BE2C (cell line): ENCODE results near the gene LCLAT1.

Experiments used
- DNase-seq: peaks from one replicate; pipeline ENCODE4 v3.0.0-alpha.2; 2020
- H3K27me3 ChIP-seq: fragments of 250-450 bp; sonication (Bioruptor Pico); 2 replicates; pipeline ENCODE4 v1.5.1; 2020; ENCODE audit warnings: mild to moderate bottlenecking
- H3K36me3 ChIP-seq: fragments of 250-450 bp; sonication (Bioruptor Pico); 2 replicates; pipeline ENCODE4 v1.5.1; 2020; ENCODE audit warnings: mild to moderate bottlenecking
- H3K4me1 ChIP-seq: fragments of 250-450 bp; sonication (Bioruptor Pico); 2 replicates; pipeline ENCODE4 v1.5.1; 2020
- H3K4me3 ChIP-seq: 2 replicates; pipeline ENCODE4 v1.5.1; 2011; ENCODE audit warnings: low read depth, low read length
- H3K9me3 ChIP-seq: fragments of 250-450 bp; sonication (Bioruptor Pico); 2 replicates; pipeline ENCODE4 v1.5.1; 2020
- CTCF ChIP-seq: IDR thresholded peaks from 2 replicates; pipeline ENCODE4 v1.5.1; 2012; ENCODE audit warnings: mild to moderate bottlenecking, low read depth, low read length

The LCLAT1 gene

GRCh38 chr2:30456579-30456978 lies 9.5 kb downstream of the LCLAT1 start:
- no peaks in the 10 kb centered on the region; the same call in 1 of the 2 replicates for H3K36me3 ChIP-seq
- H3K9me3 ChIP-seq = 0 out of 2 replicates have a peak, but pooled peaks cover 2% of the 10 kb centered on the region
- TF ChIP-seq CTCF = no peak
- H3K4me1 ChIP-seq = peaks cover 35% of the 10 kb centered on the region
- no peak for DNase-seq
- H3K4me3 ChIP-seq = no peak overlapping the region
- no peaks in the 10 kb centered on the region for H3K27me3 ChIP-seq

GRCh38 chr2:30457296-30457695 lies 10.2 kb downstream of the LCLAT1 start:
- Histone ChIP-seq H3K27me3 (no peaks in the 10 kb centered on the region), H3K4me3 (no peak overlapping the region), H3K9me3 (0 out of 2 replicates have a peak, but pooled peaks cover 2% of the 10 kb centered on the region), H3K36me3 (no peaks in the 10 kb centered on the region; the same call in 1 of the 2 replicates), H3K4me1 (peaks cover 35% of the 10 kb centered on the region)
- DNase-seq = no peak
- no peak for TF ChIP-seq CTCF

GRCh38 chr2:30459140-30459539 lies 12.1 kb downstream of the LCLAT1 start:
- no peak for TF ChIP-seq CTCF
- peaks cover 18% of the 10 kb centered on the region for H3K4me1 ChIP-seq
- H3K9me3 ChIP-seq = 0 out of 2 replicates have a peak, but pooled peaks cover 2% of the 10 kb centered on the region
- H3K4me3 ChIP-seq = no peak overlapping the region
- no peaks in the 10 kb centered on the region for H3K27me3 ChIP-seq
- H3K36me3 ChIP-seq = no peaks in the 10 kb centered on the region
- no peak for DNase-seq

- Histone ChIP-seq H3K36me3 (no peaks in the 10 kb centered on the region), H3K4me1 (peaks cover 12% of the 10 kb centered on the region), H3K9me3 (0 out of 2 replicates have a peak, but pooled peaks cover 2% of the 10 kb centered on the region), H3K27me3 (no peaks in the 10 kb centered on the region), H3K4me3 (no peak overlapping the region)
- no peak for TF ChIP-seq CTCF
- no peak for DNase-seq
Observed at GRCh38 chr2:30462131-30462857, 15.2 kb downstream of the LCLAT1 start.

- no peaks in the 10 kb centered on the region for H3K27me3 ChIP-seq
- TF ChIP-seq CTCF = no peak
- no peaks in the 10 kb centered on the region for H3K36me3 ChIP-seq
- no peak for DNase-seq
- H3K4me1 ChIP-seq = peaks cover 12% of the 10 kb centered on the region
- no peak overlapping the region for H3K4me3 ChIP-seq
- H3K9me3 ChIP-seq = 0 out of 2 replicates have a peak, but pooled peaks cover 2% of the 10 kb centered on the region
Observed at GRCh38 chr2:30463535-30463934, 16.5 kb downstream of the LCLAT1 start.

GRCh38 chr2:30464544-30465170 lies 17.6 kb downstream of the LCLAT1 start:
- Histone ChIP-seq H3K4me1 (peaks cover 12% of the 10 kb centered on the region), H3K36me3 (no peaks in the 10 kb centered on the region), H3K9me3 (0 out of 2 replicates have a peak, but pooled peaks cover 2% of the 10 kb centered on the region), H3K4me3 (no peak overlapping the region), H3K27me3 (no peaks in the 10 kb centered on the region)
- DNase-seq = no peak
- no peak for TF ChIP-seq CTCF
